ENCODE measurements around the gene LDHAL6B. TPM values are rescaled to one million over a fixed set of nuclear protein-coding genes. Genes with fewer than 3 reads are reported as not detected.

The LDHAL6B gene
- total and polyA plus RNA-seq, 8 donors, result not detected

DNA sequence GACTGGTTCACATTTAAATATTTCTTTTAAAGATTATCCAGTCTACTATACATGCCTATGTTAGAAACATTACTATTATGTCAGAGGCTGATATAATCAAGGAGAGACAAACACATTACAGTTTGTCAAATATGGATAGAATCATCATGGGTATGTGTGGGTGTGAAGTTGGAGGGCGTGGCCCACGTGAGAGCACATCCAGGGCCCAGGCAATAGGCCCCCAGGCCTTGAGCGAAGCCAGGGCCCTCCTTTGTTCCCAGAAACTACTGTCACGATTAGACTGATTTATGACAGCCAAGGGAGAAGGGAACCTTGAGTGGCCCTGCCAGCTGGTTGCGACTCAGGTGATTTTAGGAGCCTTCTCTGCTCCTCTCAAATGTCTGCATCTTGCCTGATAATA lies 26.9 kb upstream of the LDHAL6B start:
- Histone ChIP-seq H3K36me3 (peaks cover 4 to 74% (median 65%) of the 10 kb centered on the region in 4 donors), H3K9me3 (peaks cover 0 to 13% (median 6%) of the 10 kb centered on the region in 4 donors), H3K27me3 (no peaks in the 10 kb centered on the region), H3K4me3 (no peak overlapping the region), H3K4me1 (peaks cover 8 to 15% (median 12%) of the 10 kb centered on the region in 4 donors), H3K27ac (no peak overlapping the region)
- TF ChIP-seq EP300 (IDR thresholded peaks at IDR 0.05), result no peak
- DNase-seq, result no peak
- intact Hi-C loops (cut with DNase I; ENCODE audit: low total_unique reads), result no loop called here
- 88 to 92% (median 90%) methylated on average over 5 of the region's 5 CpGs for WGBS, 5 donors

DNA sequence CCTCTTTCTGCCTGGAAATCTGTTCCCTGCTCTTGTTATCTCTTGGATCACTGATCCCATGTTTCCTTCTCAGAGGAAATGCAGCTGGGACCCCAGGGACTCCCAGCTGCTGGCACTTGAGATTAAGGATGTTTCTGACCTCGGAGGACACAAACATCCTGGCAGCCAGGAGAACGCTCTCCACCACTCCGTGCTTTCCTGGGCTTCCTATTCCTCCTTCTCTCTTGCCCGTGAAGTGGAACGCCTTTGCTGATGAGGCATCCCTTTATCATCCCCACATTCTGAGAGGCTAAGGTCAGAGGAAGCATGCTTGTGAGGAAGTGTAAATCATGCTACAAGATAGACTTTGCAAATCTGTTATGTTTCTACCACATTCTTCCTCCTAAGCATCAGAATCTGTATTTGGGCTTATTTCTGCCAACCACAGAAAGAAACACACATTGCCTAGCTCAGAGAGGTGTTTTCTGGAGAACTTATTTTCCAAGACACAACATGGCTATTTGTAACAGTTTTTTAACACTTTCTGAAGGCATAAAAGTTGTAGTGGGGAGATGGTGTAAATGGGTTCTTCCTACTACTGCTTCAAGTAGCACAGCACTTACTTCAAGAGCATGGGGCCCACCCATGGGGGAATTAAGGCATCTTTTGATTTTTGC lies 25.6 kb upstream of the LDHAL6B start:
- no peaks in the 10 kb centered on the region for H3K27me3 ChIP-seq
- peaks cover 0 to 2% (median under 1%) of the 10 kb centered on the region in 4 donors for H3K4me1 ChIP-seq
- H3K4me3 ChIP-seq, result no peak overlapping the region
- no peak overlapping the region for H3K27ac ChIP-seq
- 72 to 84% (median 77%) methylated on average over 5 of the region's 5 CpGs for WGBS, 5 donors
- DNase-seq, result no peak
- H3K36me3 ChIP-seq, result peaks cover 4 to 83% (median 72%) of the 10 kb centered on the region in 4 donors
- intact Hi-C loops (cut with DNase I; ENCODE audit: low total_unique reads), result no loop called here
- peaks cover 0 to 13% (median 6%) of the 10 kb centered on the region in 4 donors for H3K9me3 ChIP-seq
- TF ChIP-seq POLR2AphosphoS5 (IDR thresholded peaks at IDR 0.05) (no peak), EP300 (IDR thresholded peaks at IDR 0.05) (no peak), POLR2A (IDR thresholded peaks at IDR 0.05) (no peak)
- TF ChIP-seq, protein P1, sequence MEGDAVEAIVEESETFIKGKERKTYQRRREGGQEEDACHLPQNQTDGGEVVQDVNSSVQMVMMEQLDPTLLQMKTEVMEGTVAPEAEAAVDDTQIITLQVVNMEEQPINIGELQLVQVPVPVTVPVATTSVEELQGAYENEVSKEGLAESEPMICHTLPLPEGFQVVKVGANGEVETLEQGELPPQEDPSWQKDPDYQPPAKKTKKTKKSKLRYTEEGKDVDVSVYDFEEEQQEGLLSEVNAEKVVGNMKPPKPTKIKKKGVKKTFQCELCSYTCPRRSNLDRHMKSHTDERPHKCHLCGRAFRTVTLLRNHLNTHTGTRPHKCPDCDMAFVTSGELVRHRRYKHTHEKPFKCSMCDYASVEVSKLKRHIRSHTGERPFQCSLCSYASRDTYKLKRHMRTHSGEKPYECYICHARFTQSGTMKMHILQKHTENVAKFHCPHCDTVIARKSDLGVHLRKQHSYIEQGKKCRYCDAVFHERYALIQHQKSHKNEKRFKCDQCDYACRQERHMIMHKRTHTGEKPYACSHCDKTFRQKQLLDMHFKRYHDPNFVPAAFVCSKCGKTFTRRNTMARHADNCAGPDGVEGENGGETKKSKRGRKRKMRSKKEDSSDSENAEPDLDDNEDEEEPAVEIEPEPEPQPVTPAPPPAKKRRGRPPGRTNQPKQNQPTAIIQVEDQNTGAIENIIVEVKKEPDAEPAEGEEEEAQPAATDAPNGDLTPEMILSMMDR (IDR thresholded peaks at IDR 0.05), result no peak

DNA sequence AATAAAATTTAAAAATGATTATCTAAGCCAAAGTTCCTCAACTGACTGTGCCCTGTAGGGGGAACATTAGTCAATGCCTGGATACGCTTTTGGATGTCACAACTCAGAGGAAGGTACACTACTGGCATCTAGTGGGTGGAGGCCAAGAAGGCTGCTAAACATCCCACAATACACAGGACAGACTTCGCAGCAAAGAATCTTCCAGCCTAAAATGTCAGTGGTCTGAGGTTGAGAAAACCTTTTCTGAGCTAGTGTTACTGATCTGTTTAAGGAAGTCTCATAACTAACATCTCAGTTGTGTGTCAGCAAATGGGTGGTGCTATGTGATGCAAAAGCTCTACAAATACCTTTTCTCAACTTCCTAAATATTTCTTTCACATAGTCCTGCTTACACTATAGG lies 20.9 kb upstream of the LDHAL6B start:
- H3K9me3 ChIP-seq, result peaks cover 0 to 13% (median 6%) of the 10 kb centered on the region in 4 donors
- peaks cover 4 to 83% (median 78%) of the 10 kb centered on the region in 4 donors for H3K36me3 ChIP-seq
- no peak for DNase-seq
- H3K4me3 ChIP-seq, result no peak overlapping the region
- H3K27me3 ChIP-seq, result no peaks in the 10 kb centered on the region
- TF ChIP-seq, protein P1 (IDR thresholded peaks at IDR 0.05), result no peak
- no peak for TF ChIP-seq EP300 (IDR thresholded peaks at IDR 0.05)
- TF ChIP-seq POLR2AphosphoS5 (IDR thresholded peaks at IDR 0.05), result no peak
- TF ChIP-seq POLR2A (IDR thresholded peaks at IDR 0.05), result no peak
- no peak overlapping the region for H3K27ac ChIP-seq
- intact Hi-C loops (cut with DNase I; ENCODE audit: low total_unique reads), result no loop called here
- WGBS, 5 donors, result 66 to 83% (median 75%) methylated on average over 2 of the region's 2 CpGs
- H3K4me1 ChIP-seq, result no peaks in the 10 kb centered on the region

DNA sequence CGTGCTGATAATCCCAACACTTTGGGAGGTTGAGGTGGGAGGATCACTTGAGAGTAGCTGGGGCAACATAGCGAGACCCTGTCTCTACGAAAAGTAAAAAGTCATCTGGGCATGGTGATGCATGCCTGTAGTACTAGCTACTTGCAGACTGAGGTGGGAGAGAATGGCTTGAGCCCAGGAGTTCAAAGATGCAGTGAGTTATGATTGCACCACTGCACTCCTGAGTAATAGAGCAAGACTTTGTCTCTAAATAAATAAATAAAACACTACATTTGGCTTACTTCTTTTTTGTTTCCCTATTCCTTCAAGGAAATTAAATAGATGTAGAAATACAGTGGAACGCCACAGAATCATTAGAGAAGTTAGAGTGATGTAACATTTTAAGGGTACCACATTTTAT lies 20.1 kb upstream of the LDHAL6B start:
- intact Hi-C loops (cut with DNase I; ENCODE audit: low total_unique reads), result no loop called here
- Histone ChIP-seq H3K4me3 (no peak overlapping the region), H3K4me1 (peaks cover 0 to under 1% (median 0%) of the 10 kb centered on the region in 4 donors), H3K36me3 (peaks cover 4 to 83% (median 73%) of the 10 kb centered on the region in 4 donors), H3K27ac (no peak overlapping the region), H3K9me3 (peaks cover 0 to 10% (median 5%) of the 10 kb centered on the region in 4 donors), H3K27me3 (no peaks in the 10 kb centered on the region)
- TF ChIP-seq POLR2A (IDR thresholded peaks at IDR 0.05), result no peak
- TF ChIP-seq EP300 (IDR thresholded peaks at IDR 0.05), result no peak
- TF ChIP-seq, protein P1 (IDR thresholded peaks at IDR 0.05), result no peak
- no peak for TF ChIP-seq POLR2AphosphoS5 (IDR thresholded peaks at IDR 0.05)
- 91 to 98% (median 92%) methylated on average over 4 of the region's 4 CpGs for WGBS, 5 donors
- DNase-seq, result no peak

DNA sequence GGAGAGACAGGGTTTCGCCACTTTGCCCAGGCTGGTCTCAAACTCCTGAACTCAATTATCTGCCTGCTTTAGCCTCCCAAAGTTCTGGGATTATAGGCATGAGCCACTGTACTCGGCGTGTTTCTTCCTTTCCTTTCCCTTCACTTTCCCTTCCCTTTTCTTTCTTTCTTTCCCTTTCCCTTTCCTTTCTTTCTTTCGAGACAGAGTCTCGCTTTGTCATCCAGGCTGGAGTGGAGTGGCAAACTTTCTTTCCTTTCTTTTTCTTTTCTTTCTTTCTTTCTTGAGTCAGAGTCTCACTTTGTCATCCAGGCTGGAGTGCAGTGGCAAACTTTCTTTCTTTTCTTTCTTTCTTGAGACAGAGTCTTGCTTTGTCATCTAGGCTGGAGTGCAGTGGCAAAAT lies 17.4 kb upstream of the LDHAL6B start:
- 93 to 98% (median 95%) methylated on average over 5 of the region's 5 CpGs for WGBS, 5 donors
- Histone ChIP-seq H3K27ac (no peak overlapping the region), H3K9me3 (no peaks in the 10 kb centered on the region), H3K36me3 (peaks cover 7 to 87% (median 70%) of the 10 kb centered on the region in 4 donors), H3K4me3 (no peak overlapping the region), H3K4me1 (peaks cover 0 to 4% (median 0%) of the 10 kb centered on the region in 4 donors), H3K27me3 (no peaks in the 10 kb centered on the region)
- TF ChIP-seq, protein P1 (IDR thresholded peaks at IDR 0.05), result no peak
- TF ChIP-seq EP300 (IDR thresholded peaks at IDR 0.05), result no peak
- no peak for TF ChIP-seq POLR2AphosphoS5 (IDR thresholded peaks at IDR 0.05)
- intact Hi-C loops (cut with DNase I; ENCODE audit: low total_unique reads), result no loop called here
- no peak for DNase-seq

Measured in stomach (tissue), 9 donors.